ENCODE measurements around the gene H2BK1.

Gene H2BK1
- total RNA-seq: 0.46 to 0.65 reads per million in 2 donors

GRCh38 chr7:151210087-151210854 is at the start of gene H2BK1:
Gene H2BK1 (minus strand): TSS chr7:151210488. CDS start chr7:151210318, 170 bp downstream.
- DNase-seq: no peak

GRCh38 chr7:151257990-151258389 is 47.7 kb upstream of the H2BK1 start:
- DNase-seq: no peak

GRCh38 chr7:151256410-151257045 is 46.2 kb upstream of the H2BK1 start:
- no peak for DNase-seq

GRCh38 chr7:151255390-151255789 is 45.1 kb upstream of the H2BK1 start:
- DNase-seq: no peak

- DNase-seq: no peak
These were observed 44.6 kb upstream of the H2BK1 start for GRCh38 chr7:151254851-151255250.

GRCh38 chr7:151254316-151254715 is 44.0 kb upstream of the H2BK1 start:
- DNase-seq: no peak

GRCh38 chr7:151252961-151253711 is 42.8 kb upstream of the H2BK1 start:
- no peak for DNase-seq

GRCh38 chr7:151252561-151252835 is 42.2 kb upstream of the H2BK1 start:
- no peak for DNase-seq

GRCh38 chr7:151251689-151252560 is 41.6 kb upstream of the H2BK1 start:
- DNase-seq: no peak

- DNase-seq: no peak
These were observed 41.0 kb upstream of the H2BK1 start for GRCh38 chr7:151251328-151251688.

- DNase-seq: no peak
These were observed 40.2 kb upstream of the H2BK1 start for GRCh38 chr7:151250181-151251132.

- DNase-seq: no peak
These were observed 39.4 kb upstream of the H2BK1 start for GRCh38 chr7:151249732-151250072.

- no peak for DNase-seq
These were observed 38.9 kb upstream of the H2BK1 start for GRCh38 chr7:151249034-151249731.

- DNase-seq: no peak
These were observed 38.2 kb upstream of the H2BK1 start, which contains the start of gene SMARCD3 for GRCh38 chr7:151248346-151249033. Gene SMARCD3 (minus strand): TSS chr7:151248694. CDS start chr7:151248562, 132 bp downstream.

- no peak for DNase-seq
These were observed 37.5 kb upstream of the H2BK1 start for GRCh38 chr7:151247611-151248345.

- DNase-seq: no peak
These were observed 36.7 kb upstream of the H2BK1 start for GRCh38 chr7:151246851-151247580.

- no peak for DNase-seq
These were observed 36.0 kb upstream of the H2BK1 start for GRCh38 chr7:151246102-151246850.

Measured in activated gamma-delta T cell (primary cell).